A673 (cell line): ENCODE data around the gene MVK.

Experiments used
- EZH2 ChIP-seq: fragments of 200-600 bp; sonication (generic); IDR thresholded peaks from 2 replicates; pipeline ENCODE4 v1.6.1; 2017; ENCODE audit warnings: borderline replicate concordance, low read depth, mild to moderate bottlenecking, mixed read lengths, antibody characterized with exemption, low read length; ENCODE audit not compliant: poor library complexity, severe bottlenecking
- TF ChIP-seq, protein P1 (sequence below): fragments of 300-800, 200-600 bp; sonication (generic); conservative IDR thresholded peaks from 2 replicates; pipeline ENCODE4 v1.5.1; 2017; ENCODE audit warnings: low read depth, mild to moderate bottlenecking, antibody characterized with exemption, low read length, moderate library complexity, mixed read lengths

DNA sequence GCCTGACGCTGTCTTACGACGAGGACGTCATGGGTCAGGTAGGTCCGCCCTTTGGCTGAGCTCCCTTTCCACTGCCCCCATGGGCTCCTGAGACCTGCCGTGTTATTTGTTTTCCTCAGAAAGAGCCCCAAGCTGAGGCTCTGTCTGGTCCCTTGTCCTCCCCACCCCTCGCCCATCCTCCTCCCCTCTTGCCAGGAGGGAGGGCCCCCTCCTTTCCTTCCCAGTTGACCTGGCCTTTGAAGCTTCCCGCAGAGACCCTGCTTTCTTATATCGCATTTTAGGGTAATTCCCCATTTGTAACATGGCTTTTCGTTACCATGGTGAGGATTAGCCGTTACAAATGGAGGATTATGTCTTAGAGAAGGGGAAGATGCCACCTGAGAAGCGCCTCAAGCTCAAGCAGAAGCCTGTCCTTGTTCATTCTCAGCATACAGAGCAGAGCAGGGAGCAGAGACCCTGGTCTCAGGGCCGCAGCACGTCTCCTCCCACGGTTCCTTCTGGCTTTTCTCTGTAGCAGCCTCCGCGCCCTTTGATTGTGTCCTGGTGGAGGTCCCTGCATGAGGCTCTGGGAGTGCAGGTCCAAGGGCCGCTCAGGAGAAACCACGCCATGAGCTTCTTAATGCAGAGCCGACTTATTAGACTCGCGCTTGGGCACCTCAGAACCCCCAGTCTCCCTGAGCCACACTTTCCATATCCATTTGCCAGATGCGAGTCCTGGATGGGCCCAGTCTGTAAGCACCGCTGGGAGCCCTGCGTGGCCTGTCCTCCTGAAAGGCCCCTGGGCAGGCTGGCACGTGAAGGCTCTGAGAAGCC, 48.9 kb upstream of the MVK start:
- TF ChIP-seq, protein P1, sequence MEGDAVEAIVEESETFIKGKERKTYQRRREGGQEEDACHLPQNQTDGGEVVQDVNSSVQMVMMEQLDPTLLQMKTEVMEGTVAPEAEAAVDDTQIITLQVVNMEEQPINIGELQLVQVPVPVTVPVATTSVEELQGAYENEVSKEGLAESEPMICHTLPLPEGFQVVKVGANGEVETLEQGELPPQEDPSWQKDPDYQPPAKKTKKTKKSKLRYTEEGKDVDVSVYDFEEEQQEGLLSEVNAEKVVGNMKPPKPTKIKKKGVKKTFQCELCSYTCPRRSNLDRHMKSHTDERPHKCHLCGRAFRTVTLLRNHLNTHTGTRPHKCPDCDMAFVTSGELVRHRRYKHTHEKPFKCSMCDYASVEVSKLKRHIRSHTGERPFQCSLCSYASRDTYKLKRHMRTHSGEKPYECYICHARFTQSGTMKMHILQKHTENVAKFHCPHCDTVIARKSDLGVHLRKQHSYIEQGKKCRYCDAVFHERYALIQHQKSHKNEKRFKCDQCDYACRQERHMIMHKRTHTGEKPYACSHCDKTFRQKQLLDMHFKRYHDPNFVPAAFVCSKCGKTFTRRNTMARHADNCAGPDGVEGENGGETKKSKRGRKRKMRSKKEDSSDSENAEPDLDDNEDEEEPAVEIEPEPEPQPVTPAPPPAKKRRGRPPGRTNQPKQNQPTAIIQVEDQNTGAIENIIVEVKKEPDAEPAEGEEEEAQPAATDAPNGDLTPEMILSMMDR, result no peak
- TF ChIP-seq EZH2, result no peak
